Endothelial cell of hepatic sinusoid (primary cell): ENCODE results near the gene ARHGAP8.

ENCODE experiments used
- in situ Hi-C: cut with HindIII; loops from 2 replicates; pipeline ENCODE4 v1.10.0; 2017; ENCODE audit warnings: low sequenced_read_pairs

ARHGAP8 gene

GRCh38 chr22:44724859-44725258 lies 27.5 kb upstream of the ARHGAP8 start:
- in situ Hi-C loops, result no loop called here

- in situ Hi-C loops, result no loop called here
Measured at GRCh38 chr22:44726439-44726838, 25.9 kb upstream of the ARHGAP8 start.

- in situ Hi-C loops, result no loop called here
Measured at GRCh38 chr22:44727148-44727547, 25.2 kb upstream of the ARHGAP8 start.

- in situ Hi-C loops, result no loop called here
Measured at GRCh38 chr22:44727709-44728108, 24.7 kb upstream of the ARHGAP8 start.

GRCh38 chr22:44728761-44729324 lies 23.5 kb upstream of the ARHGAP8 start:
- in situ Hi-C loops, result no loop called here

- in situ Hi-C loops, result no loop called here
Measured at GRCh38 chr22:44729391-44730021, 22.9 kb upstream of the ARHGAP8 start.

GRCh38 chr22:44730022-44730393 lies 22.4 kb upstream of the ARHGAP8 start:
- in situ Hi-C loops, result no loop called here

- in situ Hi-C loops, result no loop called here
Measured at GRCh38 chr22:44730490-44731356, 21.7 kb upstream of the ARHGAP8 start.

GRCh38 chr22:44731357-44731970 lies 20.9 kb upstream of the ARHGAP8 start:
- in situ Hi-C loops, result no loop called here

- in situ Hi-C loops, result no loop called here
Measured at GRCh38 chr22:44732017-44732561, 20.3 kb upstream of the ARHGAP8 start.

- in situ Hi-C loops, result no loop called here
Measured at GRCh38 chr22:44732661-44733060, 19.7 kb upstream of the ARHGAP8 start.

- in situ Hi-C loops, result no loop called here
Measured at GRCh38 chr22:44733426-44734106, 18.8 kb upstream of the ARHGAP8 start.

- in situ Hi-C loops, result no loop called here
Measured at GRCh38 chr22:44734278-44734677, 18.1 kb upstream of the ARHGAP8 start.

- in situ Hi-C loops, result no loop called here
Measured at GRCh38 chr22:44734801-44735517, 17.4 kb upstream of the ARHGAP8 start.

GRCh38 chr22:44735518-44736428 lies 16.6 kb upstream of the ARHGAP8 start:
- in situ Hi-C loops, result no loop called here

- in situ Hi-C loops, result no loop called here
Measured at GRCh38 chr22:44736581-44737405, 15.6 kb upstream of the ARHGAP8 start.

GRCh38 chr22:44737406-44738346 lies 14.7 kb upstream of the ARHGAP8 start:
- in situ Hi-C loops, result no loop called here
